GM12892 (cell line): ENCODE measurements around the gene DSCAML1.
A peak's percentile ranks its signal among the peaks of the same experiment; 100 is the strongest.

Experiments
- DNase-seq: peaks from one replicate; pipeline ENCODE4 v3.0.0; 2011; ENCODE audit not compliant: insufficient read length
- FAIRE-seq: peaks from 2 replicates; lab custom pipeline; 2011; peaks lifted over from hg19 to GRCh38; lab: Jason Lieb, UNC
- POLR2A ChIP-seq: IDR thresholded peaks from 2 replicates; pipeline ENCODE4 v1.6.1; 2011; ENCODE audit warnings: low read depth, low read length, control low read depth
- POLR2AphosphoS5 ChIP-seq: IDR thresholded peaks from 2 replicates; pipeline ENCODE4 v1.6.1; 2011; ENCODE audit warnings: low read depth, low read length, control low read depth
- TAF1 ChIP-seq: IDR thresholded peaks from 2 replicates; pipeline ENCODE4 v1.6.1; 2011; ENCODE audit warnings: low read depth, mild to moderate bottlenecking, control low read depth, low read length, borderline replicate concordance

DSCAML1 gene

GRCh38 chr11:117618302-117618981 lies 178.6 kb downstream of the DSCAML1 start:
- TF ChIP-seq TAF1 (no peak), POLR2A (no peak), POLR2AphosphoS5 (no peak)
- FAIRE-seq, result no peak
- no peak for DNase-seq

GRCh38 chr11:117616979-117617378 lies 180.0 kb downstream of the DSCAML1 start:
- DNase-seq (no peak), FAIRE-seq (no peak)
- TF ChIP-seq TAF1 (no peak), POLR2A (no peak), POLR2AphosphoS5 (no peak)

- DNase-seq (no peak), FAIRE-seq (no peak)
- no peak for TF ChIP-seq POLR2A
- TF ChIP-seq POLR2AphosphoS5, result no peak
Measured at GRCh38 chr11:117614728-117615127, 182.3 kb downstream of the DSCAML1 start.

GRCh38 chr11:117613521-117613920 lies 183.5 kb downstream of the DSCAML1 start:
- no peak for DNase-seq
- no peak for TF ChIP-seq POLR2A
- TF ChIP-seq POLR2AphosphoS5, result no peak
- no peak for FAIRE-seq

- peak; percentile 14 for FAIRE-seq
- TF ChIP-seq POLR2A, result no peak
- DNase-seq, result no peak
Measured at GRCh38 chr11:117612177-117612576, 184.8 kb downstream of the DSCAML1 start.

GRCh38 chr11:117610901-117611300 lies 186.1 kb downstream of the DSCAML1 start:
- TF ChIP-seq TAF1 (no peak), POLR2AphosphoS5 (no peak)
- peak; percentile 17 for FAIRE-seq
- DNase-seq, result no peak

GRCh38 chr11:117610045-117610444 lies 187.0 kb downstream of the DSCAML1 start:
- peak; percentile 94 for FAIRE-seq
- TF ChIP-seq TAF1 (no peak), POLR2AphosphoS5 (no peak), POLR2A (no peak)
- DNase-seq, result no peak

- FAIRE-seq (no peak), DNase-seq (no peak)
- TF ChIP-seq TAF1 (no peak), POLR2AphosphoS5 (no peak), POLR2A (no peak)
Measured at GRCh38 chr11:117607449-117607848, 189.6 kb downstream of the DSCAML1 start.

- FAIRE-seq, result peak; percentile 87
- DNase-seq, result no peak
- TF ChIP-seq TAF1, result no peak
- TF ChIP-seq POLR2AphosphoS5, result no peak
- no peak for TF ChIP-seq POLR2A
Measured at GRCh38 chr11:117606790-117607189, 190.2 kb downstream of the DSCAML1 start.

- peak; percentile 80 for FAIRE-seq
- TF ChIP-seq POLR2A, result no peak
- no peak for TF ChIP-seq POLR2AphosphoS5
- TF ChIP-seq TAF1, result no peak
- DNase-seq, result peak; percentile 43
Measured at GRCh38 chr11:117606211-117606610, 190.8 kb downstream of the DSCAML1 start.

GRCh38 chr11:117605331-117605730 lies 191.7 kb downstream of the DSCAML1 start:
- no peak for TF ChIP-seq POLR2A
- TF ChIP-seq POLR2AphosphoS5, result no peak
- no peak for TF ChIP-seq TAF1
- no peak for DNase-seq
- FAIRE-seq, result no peak

- no peak for DNase-seq
- TF ChIP-seq TAF1 (no peak), POLR2A (no peak), POLR2AphosphoS5 (no peak)
- FAIRE-seq, result no peak
Measured at GRCh38 chr11:117604336-117604995, 192.6 kb downstream of the DSCAML1 start.

- DNase-seq (no peak), FAIRE-seq (no peak)
- TF ChIP-seq POLR2AphosphoS5 (no peak), POLR2A (no peak), TAF1 (no peak)
Measured at GRCh38 chr11:117603932-117604331, 193.1 kb downstream of the DSCAML1 start.
